Testis (tissue), 2 donors: Measurements from ENCODE around the gene WFS1.

Source experiments
- POLR2A ChIP-seq: fragments of 450-650 bp; IDR thresholded peaks from one replicate; pipeline ENCODE4 v1.6.1; 2017; ENCODE audit warnings: antibody characterized with exemption, mild to moderate bottlenecking, moderate library complexity
- TF ChIP-seq, protein P1 (sequence below), 3 experiments: fragments of 450-650 bp in 2 of 3; fragments of 200-600 bp in 1 of 3; sonication (generic) in 1 of 3; IDR thresholded peaks; one replicate each; pipeline ENCODE4 v1.5.1; 2016 to 2019; ENCODE audit warnings: antibody characterized with exemption in 3 of 3, mild to moderate bottlenecking in 2 of 3, moderate library complexity in 1 of 3

DNA sequence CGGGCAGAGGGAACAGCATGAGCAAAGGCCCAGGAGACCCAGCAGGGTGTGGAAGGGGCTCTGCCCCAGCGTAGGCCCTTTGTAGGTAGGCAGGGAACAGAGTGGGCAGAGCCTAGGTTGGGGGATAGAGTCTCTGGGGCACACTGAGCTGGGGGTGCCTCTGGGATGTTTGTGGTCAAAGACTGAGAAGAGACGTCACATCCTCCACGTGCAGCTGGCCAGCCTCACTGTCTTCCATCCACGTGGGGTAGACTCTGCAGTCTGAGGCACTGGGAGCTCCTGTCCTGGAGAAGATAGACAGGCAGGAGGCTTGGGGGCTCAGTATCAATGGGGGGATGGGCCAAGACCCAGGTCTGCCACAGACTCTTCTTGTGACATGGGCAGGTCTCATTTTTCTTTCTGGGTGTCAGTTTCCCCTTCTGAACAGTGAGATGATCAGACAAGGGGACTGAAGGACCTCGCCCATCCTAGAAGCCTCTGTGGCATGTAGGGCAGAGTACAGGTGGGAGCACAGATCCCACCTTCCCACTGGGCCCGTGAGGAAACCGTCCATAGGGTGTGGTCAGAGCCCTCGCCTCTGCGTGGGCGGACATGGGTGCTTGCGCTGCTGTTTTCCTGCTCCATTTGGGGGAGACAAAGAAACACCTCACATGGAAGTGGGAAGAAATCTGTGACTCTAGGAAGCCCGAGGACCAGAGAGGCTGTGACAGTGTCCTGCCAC is 22.9 kb downstream of the WFS1 start:
- TF ChIP-seq, protein P1, sequence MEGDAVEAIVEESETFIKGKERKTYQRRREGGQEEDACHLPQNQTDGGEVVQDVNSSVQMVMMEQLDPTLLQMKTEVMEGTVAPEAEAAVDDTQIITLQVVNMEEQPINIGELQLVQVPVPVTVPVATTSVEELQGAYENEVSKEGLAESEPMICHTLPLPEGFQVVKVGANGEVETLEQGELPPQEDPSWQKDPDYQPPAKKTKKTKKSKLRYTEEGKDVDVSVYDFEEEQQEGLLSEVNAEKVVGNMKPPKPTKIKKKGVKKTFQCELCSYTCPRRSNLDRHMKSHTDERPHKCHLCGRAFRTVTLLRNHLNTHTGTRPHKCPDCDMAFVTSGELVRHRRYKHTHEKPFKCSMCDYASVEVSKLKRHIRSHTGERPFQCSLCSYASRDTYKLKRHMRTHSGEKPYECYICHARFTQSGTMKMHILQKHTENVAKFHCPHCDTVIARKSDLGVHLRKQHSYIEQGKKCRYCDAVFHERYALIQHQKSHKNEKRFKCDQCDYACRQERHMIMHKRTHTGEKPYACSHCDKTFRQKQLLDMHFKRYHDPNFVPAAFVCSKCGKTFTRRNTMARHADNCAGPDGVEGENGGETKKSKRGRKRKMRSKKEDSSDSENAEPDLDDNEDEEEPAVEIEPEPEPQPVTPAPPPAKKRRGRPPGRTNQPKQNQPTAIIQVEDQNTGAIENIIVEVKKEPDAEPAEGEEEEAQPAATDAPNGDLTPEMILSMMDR (IDR thresholded peaks at IDR 0.05): no peak
- TF ChIP-seq POLR2A: no peak
